ENCODE results near the gene FER1L5. TPM values are rescaled to one million over a fixed set of nuclear protein-coding genes. Genes with fewer than 3 reads are reported as not detected.

The FER1L5 gene
- total RNA-seq, 2 experiments from 2014 or later: not detected

DNA sequence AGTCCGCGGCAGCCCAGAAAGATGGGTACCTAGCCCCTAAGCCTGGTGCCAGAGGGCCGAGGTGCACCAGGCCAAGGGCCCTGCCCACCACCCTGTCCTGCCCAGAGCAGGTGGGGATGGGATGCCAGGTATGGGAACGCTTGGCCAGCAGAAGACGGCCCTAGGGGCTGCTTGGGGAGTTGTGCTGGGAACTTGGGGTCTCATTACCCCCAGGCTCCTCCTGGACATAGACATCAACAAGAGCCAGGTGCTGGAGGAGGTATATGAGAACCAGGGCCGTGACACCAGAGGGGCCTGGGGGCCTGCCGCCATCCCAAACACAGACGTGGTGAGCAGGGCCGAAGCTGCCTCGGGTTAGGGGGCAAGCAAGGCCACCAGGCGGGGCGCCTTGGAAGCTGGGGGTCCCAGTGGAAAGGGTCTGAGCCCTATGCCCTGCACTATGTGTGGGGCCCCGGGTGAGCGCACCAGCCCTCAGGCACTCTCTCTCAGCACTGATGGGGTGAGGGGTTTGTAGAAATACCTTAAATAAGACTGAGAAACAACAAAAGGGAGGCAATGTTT is 46.9 kb downstream of the FER1L5 start:
- ATAC-seq (ENCODE audit: low read depth): no peak
- Mint-ChIP-seq H3K4me3 (no peak overlapping the region), H3K4me1 (no peaks in the 10 kb centered on the region), H3K36me3 (no peaks in the 10 kb centered on the region), H3K27ac (no peak overlapping the region), H3K27me3 (no peaks in the 10 kb centered on the region), H3K9me3 (no peaks in the 10 kb centered on the region)
- no peak for DNase-seq
- POLR2A ChIA-PET: no interaction called here

DNA sequence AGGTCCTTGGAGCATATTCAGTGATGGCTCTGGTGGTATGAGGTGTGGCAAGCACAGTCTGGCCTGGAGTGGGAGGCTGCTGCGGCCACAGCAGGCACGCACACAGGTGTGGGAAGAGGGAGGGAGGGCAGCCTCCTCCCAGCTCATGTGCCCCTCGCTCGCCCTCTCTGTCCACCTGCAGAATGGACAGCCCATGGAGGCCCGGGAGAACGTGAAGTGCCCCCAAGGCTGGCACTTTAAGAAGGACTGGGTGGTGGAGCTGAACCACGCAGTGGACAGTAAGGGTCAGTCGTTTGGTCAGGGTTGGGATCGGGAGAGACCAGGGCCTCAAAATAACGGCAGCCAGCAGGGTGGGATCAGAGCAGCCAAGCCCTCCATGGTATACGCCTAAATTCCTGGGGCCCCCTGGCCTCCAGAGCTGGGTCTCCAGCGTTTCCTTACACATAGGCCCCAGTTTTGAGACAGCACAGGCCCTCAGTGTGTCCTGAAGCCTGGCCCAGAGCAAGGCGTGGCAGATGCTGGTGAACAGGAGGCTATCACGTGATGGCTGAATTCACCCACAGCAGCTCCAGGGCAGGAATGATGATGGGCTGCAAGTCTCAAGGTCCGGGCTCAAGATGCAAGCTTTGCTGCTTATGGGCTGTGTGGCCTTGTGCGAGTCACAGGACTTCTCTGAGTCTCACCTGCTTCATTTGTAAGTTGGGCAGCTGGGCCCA is 47.9 kb downstream of the FER1L5 start:
- H3K27me3 Mint-ChIP-seq: no peaks in the 10 kb centered on the region
- POLR2A ChIA-PET: no interaction called here

DNA sequence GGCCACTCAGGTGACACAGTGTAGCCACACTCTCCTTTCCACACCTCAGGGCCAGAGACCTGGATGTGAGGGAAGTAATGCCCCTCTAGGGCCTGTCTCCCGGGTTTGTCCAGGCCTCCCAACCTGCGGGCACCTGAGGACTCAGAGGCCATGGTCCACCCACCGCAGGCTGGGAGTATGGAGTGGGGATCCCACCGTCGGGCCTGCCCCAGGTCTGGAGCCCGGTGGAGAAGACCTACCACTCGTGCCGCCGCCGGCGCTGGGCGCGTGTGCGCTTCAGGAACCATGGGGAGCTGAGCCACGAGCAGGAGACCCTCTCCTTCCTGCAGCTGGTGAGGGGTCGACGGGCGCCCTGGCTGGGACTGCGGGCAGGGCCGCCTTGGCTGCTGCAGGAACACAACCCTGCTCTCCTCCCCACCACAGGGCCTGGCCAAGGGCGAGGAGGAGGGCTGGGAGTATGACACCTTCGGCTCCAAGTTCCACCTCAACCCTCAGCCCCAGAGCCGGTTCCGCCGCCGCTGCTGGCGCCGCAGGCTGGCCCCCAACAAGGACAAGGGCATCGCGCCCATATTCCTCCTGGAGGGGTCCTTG is 48.6 kb downstream of the FER1L5 start:
- POLR2A ChIA-PET: no interaction called here
- no peaks in the 10 kb centered on the region for H3K36me3 Mint-ChIP-seq
- no peaks in the 10 kb centered on the region for H3K9me3 Mint-ChIP-seq
- DNase-seq (no peak), ATAC-seq (ENCODE audit: low read depth) (no peak)
- no peak overlapping the region for H3K4me3 Mint-ChIP-seq
- no peaks in the 10 kb centered on the region for H3K27me3 Mint-ChIP-seq
- no peak overlapping the region for H3K27ac Mint-ChIP-seq
- H3K4me1 Mint-ChIP-seq: no peaks in the 10 kb centered on the region

More for the DNA sequence above, 47.9 kb downstream of the FER1L5 start:
- no peaks in the 10 kb centered on the region for H3K36me3 Mint-ChIP-seq
- H3K4me1 Mint-ChIP-seq: no peaks in the 10 kb centered on the region
- ATAC-seq (ENCODE audit: low read depth): no peak
- no peak overlapping the region for H3K4me3 Mint-ChIP-seq
- no peak for DNase-seq
- H3K9me3 Mint-ChIP-seq: no peaks in the 10 kb centered on the region
- H3K27ac Mint-ChIP-seq: no peak overlapping the region

DNA sequence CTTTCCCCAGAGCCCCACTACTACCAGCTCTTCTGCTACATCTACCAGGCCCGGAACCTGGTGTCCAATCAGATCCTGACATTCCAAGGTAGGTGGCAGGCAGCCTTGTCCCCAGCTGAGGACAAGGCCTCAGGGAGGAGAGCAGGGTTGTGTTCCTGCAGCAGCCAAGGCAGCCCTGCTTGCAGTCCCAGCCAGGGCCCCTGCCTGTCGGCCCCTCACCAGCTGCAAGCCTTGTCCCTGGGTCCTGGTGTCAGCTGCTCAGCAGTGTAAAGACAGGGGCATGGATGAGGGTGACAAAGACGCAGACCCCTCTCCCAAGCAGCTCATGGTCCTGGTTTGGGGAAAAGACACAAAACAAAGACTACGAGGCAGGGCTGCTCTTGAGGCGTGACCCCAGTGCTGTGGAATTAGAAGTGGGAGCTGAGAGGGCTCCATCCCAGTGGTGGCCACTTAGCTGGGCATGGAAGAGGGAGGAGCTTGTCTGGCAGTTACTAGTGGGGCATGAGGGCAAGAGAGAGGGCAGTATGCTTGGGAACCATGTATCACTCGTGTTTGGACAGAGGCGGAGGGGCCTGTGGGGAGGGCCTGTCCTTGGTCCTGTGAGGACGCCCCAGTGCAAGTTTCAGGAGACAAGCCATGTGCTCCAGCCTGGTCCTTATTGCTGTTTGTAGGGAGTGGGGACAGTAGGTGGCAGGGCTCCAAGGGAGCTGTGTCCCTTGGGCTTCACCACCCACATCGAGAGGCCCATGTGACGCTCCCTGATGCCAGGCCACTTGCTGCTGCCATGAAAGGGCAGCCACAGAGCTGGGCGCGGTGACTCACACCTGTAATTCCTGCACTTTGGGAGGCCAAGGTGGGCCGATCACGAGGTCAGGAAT is 49.8 kb downstream of the FER1L5 start:
- DNase-seq (no peak), ATAC-seq (ENCODE audit: low read depth) (no peak)
- Mint-ChIP-seq H3K4me3 (no peak overlapping the region), H3K36me3 (no peaks in the 10 kb centered on the region), H3K4me1 (no peaks in the 10 kb centered on the region), H3K27me3 (no peaks in the 10 kb centered on the region), H3K27ac (no peak overlapping the region), H3K9me3 (no peaks in the 10 kb centered on the region)
- POLR2A ChIA-PET: no interaction called here

DNA sequence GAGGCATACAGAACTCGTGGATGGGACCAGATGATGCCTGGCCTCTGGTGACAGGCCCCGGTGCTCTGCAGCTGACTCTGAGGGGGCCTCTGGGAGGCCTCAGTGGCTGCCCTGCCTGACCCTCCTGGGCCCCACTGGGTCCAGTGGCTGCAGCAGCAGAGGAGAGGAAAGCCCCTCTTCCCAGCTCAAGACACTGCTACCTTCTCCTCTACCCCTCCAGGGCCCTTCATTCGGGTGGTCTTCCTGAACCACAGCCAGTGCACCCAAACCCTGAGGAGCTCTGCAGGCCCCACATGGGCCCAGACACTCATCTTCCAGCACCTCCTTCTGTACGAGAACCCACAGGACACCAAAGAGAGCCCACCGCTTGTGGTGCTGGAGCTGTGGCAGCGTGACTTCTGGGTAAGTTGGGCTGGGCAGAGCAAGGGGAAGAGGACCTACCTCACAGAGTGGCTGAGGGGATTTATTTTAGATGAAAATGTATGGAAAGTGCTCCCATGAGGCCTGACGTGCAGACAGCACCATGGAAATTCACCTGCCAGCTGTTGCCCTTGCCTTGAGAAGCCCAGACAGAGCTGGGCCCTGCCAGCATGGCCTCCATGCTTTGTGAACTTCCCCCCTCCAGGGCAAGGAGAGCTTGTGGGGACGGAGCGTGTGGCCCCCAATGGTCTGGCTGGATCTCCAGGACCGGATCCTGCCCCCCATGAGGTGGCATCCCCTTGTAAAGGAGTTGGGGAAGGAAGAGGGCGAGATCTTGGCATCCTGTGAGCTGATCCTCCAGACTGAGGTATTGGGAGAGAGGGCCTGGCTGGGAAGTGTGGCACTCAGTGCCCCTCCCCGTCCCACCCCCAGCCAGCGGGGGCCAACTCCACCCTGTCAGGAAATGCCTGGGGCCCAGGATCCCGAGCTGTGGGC is 51.0 kb downstream of the FER1L5 start:
- no peaks in the 10 kb centered on the region for H3K4me1 Mint-ChIP-seq
- DNase-seq: no peak
- POLR2A ChIA-PET: no interaction called here
- H3K36me3 Mint-ChIP-seq: no peaks in the 10 kb centered on the region
- H3K27me3 Mint-ChIP-seq: no peaks in the 10 kb centered on the region
- H3K27ac Mint-ChIP-seq: no peak overlapping the region
- H3K9me3 Mint-ChIP-seq: no peaks in the 10 kb centered on the region
- ATAC-seq (ENCODE audit: low read depth): no peak
- no peak overlapping the region for H3K4me3 Mint-ChIP-seq

DNA sequence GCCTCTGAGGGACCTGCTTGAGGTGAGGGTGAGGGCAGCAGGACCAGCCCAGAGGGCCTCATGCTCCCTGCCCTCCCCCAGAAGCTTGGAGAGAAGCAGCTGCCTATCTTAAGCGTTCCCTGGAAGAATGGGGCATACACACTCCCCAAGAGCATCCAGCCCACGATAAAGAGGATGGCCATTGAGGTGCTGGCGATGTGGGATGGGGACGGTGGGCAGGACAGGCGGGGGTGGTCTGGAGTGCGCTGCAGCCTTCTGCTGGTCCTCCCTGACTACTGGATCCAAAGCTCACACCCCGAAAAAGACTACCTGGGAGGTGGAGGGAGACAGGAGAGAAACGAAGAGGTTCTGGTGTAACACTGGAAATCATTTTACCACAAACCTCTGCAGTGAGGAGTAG is 51.7 kb downstream of the FER1L5 start:
- DNase-seq (peak; percentile 10), ATAC-seq (ENCODE audit: low read depth) (no peak)
- H3K4me1 Mint-ChIP-seq: no peaks in the 10 kb centered on the region
- POLR2A ChIA-PET: no interaction called here
- H3K9me3 Mint-ChIP-seq: no peaks in the 10 kb centered on the region
- H3K27me3 Mint-ChIP-seq: no peaks in the 10 kb centered on the region
- peak overlapping the region; percentile 46 for H3K27ac Mint-ChIP-seq
- no peaks in the 10 kb centered on the region for H3K36me3 Mint-ChIP-seq
- no peak overlapping the region for H3K4me3 Mint-ChIP-seq

DNA sequence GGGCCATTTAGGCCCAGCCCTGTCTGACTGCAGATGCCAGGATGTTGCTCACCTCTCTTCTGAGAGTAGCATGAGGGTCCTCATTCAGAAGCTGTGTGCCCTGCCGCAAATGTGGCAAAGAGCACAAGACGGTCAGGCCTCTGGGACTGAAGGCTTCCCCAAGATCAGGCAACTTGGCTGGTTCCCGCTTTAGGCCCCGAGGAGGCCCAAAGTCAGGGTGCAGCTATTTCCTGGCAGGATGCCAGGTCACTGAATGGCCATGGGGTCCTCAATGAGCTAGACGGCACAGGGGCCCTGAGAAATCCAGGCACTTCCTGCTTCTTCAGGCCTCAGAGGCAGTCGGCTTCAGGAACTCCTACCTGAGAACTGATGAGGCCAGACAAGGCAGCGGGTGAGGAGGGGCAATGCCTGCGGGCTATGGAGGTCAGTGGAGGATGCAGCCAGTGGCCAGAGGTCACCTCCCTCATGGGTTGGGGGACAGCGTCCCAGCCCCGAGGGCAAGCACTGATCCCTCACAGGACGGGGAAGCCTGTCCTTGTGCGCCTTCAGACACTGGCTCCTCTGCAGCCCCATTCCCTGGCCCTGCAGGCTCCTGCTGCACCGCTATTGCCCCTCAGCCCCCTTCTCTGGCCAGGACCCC is 52.4 kb downstream of the FER1L5 start:
- POLR2A ChIA-PET: no interaction called here
- DNase-seq (peak; percentile 24), ATAC-seq (ENCODE audit: low read depth) (no peak)
- H3K9me3 Mint-ChIP-seq: no peaks in the 10 kb centered on the region
- H3K4me1 Mint-ChIP-seq: no peaks in the 10 kb centered on the region
- no peak overlapping the region for H3K27ac Mint-ChIP-seq
- H3K4me3 Mint-ChIP-seq: no peak overlapping the region
- H3K27me3 Mint-ChIP-seq: no peaks in the 10 kb centered on the region
- no peaks in the 10 kb centered on the region for H3K36me3 Mint-ChIP-seq

DNA sequence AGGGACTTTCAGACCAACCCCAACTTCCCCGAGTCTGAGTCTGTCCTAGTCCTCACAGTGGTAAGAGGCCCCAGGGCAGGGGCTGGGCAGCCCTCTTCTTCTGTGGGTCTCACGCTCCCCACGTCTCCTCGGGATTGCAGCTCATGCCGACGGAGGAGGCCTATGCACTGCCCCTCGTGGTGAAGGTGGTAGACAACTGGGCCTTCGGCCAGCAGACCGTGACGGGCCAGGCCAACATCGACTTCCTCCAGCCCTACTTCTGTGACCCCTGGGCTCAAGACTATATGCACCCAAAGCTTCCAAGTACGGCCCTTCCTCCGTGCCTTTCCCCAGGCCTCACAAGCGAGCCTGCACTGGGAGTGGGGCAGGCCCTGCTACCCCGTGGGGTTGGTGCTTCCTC is 53.0 kb downstream of the FER1L5 start:
- ATAC-seq (ENCODE audit: low read depth) (no peak), DNase-seq (no peak)
- H3K27me3 Mint-ChIP-seq: no peaks in the 10 kb centered on the region

DNA sequence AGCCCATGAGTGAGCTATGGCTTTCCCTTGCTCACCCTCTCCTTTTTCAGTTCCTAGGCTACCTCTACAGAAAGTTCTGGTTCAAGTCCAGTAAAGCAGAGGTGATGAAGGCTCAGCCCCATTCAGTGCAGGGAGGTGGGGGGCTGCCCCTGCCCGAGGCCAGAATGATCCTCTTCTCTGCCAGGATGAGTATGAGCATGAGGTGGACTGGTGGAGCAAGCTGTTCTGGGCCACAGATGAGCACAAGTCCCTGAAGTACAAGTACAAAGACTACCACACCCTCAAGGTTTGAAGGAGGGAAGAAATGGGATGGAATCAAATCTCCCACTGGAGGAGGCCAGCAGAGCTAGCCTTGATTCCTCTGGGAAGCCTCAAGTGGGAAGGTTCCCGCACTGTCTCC is 54.9 kb downstream of the FER1L5 start:
- Mint-ChIP-seq H3K9me3 (no peaks in the 10 kb centered on the region), H3K27me3 (no peaks in the 10 kb centered on the region), H3K27ac (no peak overlapping the region), H3K36me3 (no peaks in the 10 kb centered on the region), H3K4me1 (no peaks in the 10 kb centered on the region), H3K4me3 (no peak overlapping the region)
- ATAC-seq (ENCODE audit: low read depth): no peak
- POLR2A ChIA-PET: no interaction called here
- no peak for DNase-seq

More for the DNA sequence above, 53.0 kb downstream of the FER1L5 start:
- Mint-ChIP-seq H3K4me1 (no peaks in the 10 kb centered on the region), H3K4me3 (no peak overlapping the region), H3K36me3 (no peaks in the 10 kb centered on the region), H3K27ac (no peak overlapping the region), H3K9me3 (no peaks in the 10 kb centered on the region)
- POLR2A ChIA-PET: no interaction called here

DNA sequence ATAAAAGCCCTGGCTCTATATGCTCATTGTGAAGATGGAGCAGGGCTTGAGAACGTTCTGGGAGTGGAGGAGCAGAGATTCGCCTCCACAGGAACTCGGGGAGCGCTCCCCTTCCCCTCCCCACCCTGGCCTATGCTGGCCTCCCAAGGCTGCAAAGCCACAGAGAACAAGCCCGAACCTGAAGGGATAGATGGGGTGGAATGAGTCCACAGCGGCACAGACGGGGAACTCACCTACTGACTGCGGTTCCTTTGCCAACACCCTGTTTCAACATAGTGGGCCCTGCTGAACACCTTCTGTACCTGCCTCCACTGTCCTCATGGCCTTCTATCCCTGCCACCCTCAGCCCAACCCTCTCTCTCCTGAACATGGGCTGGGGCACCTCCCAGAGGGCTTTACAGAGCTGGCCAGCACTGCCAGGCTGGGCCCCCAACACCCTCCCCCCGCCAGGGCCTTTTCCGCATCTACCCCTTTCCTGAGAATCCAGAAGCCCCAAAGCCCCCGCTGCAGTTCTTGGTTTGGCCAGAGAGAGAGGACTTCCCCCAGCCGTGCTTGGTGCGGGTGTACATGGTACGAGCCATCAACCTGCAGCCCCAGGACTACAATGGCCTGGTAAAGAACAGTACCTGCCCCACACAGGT is 55.8 kb downstream of the FER1L5 start:
- H3K9me3 Mint-ChIP-seq: no peaks in the 10 kb centered on the region
- H3K4me1 Mint-ChIP-seq: no peaks in the 10 kb centered on the region
- POLR2A ChIA-PET: no interaction called here
- H3K36me3 Mint-ChIP-seq: no peaks in the 10 kb centered on the region
- DNase-seq: no peak
- H3K27me3 Mint-ChIP-seq: no peaks in the 10 kb centered on the region
- no peak overlapping the region for H3K4me3 Mint-ChIP-seq
- H3K27ac Mint-ChIP-seq: no peak overlapping the region
- no peak for ATAC-seq (ENCODE audit: low read depth)

DNA sequence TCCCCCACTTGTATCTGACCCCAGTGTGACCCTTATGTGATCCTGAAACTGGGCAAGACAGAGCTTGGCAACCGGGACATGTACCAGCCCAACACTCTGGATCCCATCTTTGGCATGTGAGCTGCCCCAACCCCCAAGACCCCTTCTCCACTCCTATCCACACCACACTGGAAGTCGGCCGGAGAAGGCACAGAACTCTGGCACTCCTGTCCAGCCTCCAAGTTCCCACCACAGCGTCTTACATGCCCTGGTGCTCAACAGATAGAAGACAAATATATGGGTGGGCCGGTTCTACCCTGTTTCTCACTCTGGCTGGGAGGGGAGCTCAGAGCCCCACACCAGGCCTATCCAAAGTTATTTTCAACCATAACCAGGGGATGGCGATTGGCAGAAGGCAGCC is 56.5 kb downstream of the FER1L5 start:
- H3K4me3 Mint-ChIP-seq: no peak overlapping the region
- H3K4me1 Mint-ChIP-seq: no peaks in the 10 kb centered on the region
- POLR2A ChIA-PET: no interaction called here
- H3K27me3 Mint-ChIP-seq: no peaks in the 10 kb centered on the region
- H3K9me3 Mint-ChIP-seq: no peaks in the 10 kb centered on the region
- ATAC-seq (ENCODE audit: low read depth) (no peak), DNase-seq (no peak)
- no peak overlapping the region for H3K27ac Mint-ChIP-seq
- H3K36me3 Mint-ChIP-seq: no peaks in the 10 kb centered on the region

DNA sequence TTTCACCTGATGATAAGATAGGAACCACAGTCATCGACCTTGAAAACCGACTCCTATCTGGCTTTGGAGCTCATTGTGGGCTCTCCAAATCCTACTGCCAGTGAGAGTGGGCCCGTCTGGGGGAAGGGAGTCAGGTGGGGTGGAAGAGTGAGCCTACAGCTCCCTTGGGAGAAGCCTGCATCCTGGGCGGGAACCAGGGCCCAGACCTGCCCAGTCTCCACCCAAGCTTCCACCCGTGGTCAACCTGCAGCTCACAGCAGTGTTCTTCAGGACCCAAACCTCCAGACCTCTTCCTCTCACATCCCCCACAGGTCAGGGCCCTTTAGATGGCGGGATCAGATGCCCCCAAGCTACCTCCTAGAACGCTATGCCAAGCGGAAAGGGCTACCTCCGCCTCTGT is 57.1 kb downstream of the FER1L5 start:
- peak; percentile 9 for DNase-seq
- Mint-ChIP-seq H3K4me1 (no peaks in the 10 kb centered on the region), H3K27ac (no peak overlapping the region), H3K36me3 (no peaks in the 10 kb centered on the region), H3K4me3 (no peak overlapping the region), H3K9me3 (no peaks in the 10 kb centered on the region), H3K27me3 (no peaks in the 10 kb centered on the region)
- no peak for ATAC-seq (ENCODE audit: low read depth)
- POLR2A ChIA-PET: no interaction called here
